NCI-H128 (cell line): Measurements from ENCODE around the gene TRIM7.
"Not testable (repeated sequence)": the region's sequence is repeated elsewhere in the genome, so short reads cannot be mapped to it uniquely, and the experiment has no call there.

ENCODE experiments used
- DNase-seq: peaks from one replicate; lab custom pipeline; 2025; ENCODE audit not compliant: unreplicated experiment; lab: John Stamatoyannopoulos, UW

TRIM7 gene

DNA sequence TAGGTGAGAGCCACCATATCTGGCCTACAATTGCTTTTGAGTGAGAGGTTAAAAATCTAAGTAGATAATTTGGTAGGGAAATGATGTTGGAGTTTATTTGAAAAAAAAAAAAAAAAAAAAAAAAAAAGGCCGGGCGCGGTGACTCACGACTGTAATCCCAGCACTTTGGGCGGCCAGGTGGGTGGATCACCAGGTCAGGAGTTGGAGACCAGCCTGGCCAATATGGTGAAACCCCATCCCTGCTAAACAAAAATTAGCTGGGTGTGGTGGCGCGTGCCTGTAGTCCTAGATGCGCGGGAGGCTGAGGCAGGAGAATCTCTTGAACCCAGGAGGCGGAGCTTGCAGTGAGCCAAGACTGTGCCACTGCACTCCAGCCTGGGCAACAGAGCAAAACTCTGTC, 9.3 kb upstream of the TRIM7 start:
- DNase-seq = not testable (repeated sequence)

DNA sequence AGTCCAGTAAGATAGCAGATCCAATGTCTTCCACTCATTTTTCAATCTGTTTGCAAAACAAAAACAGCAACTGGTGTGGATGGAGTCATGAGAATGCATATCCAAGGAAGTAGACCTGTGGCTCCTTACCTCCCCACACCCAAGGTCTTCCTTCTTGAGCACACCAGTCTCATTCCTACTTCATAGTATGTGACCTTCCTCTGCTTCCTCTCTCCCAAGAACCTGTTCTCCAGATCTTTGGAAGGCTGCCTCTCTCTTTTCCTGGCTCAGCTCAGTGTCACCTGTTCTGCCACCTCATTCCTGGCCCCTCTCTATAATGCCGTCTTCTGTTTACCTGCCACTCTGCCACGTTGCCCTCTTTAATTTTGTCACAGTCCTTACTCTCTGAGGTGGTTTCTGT, 7.9 kb upstream of the TRIM7 start:
- no peak for DNase-seq

DNA sequence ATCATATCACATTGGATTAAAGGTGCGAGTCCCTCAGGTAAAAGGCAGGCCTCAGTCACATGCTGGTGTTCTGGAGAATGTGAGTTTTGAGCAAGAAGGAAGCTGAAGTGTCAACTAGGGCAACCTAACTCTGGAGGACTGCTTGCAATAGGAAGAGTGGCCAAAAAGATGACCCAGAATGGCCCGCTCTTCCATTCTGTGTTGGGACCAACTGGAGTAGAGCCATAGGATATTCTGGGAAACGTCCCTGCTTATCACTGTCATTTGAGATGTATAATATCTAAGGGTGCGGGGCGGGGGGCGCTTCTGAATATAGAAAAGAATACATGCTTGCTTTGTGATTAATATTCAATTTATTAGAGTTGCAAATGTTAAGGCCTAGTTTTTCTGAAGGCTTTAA, 7.1 kb upstream of the TRIM7 start:
- no peak for DNase-seq

DNA sequence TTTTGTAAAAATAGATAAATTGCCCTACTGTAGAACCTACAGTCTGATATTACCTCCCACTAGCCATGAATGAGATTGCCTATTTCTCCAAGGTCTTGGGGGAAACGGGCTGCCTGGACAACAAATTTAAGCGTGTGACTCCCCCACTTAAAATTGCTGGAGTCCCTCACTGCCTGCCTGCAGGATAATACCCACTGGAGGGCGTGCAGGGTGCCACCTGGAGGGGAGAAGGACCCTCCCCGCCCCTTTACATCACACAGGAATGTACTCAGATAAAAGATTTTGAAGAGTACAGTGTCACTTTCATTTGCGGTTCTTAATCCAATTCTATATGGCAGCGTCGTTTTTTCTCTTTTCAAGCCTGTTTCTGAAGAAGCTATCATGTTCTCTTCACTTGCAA, 6.2 kb upstream of the TRIM7 start:
- DNase-seq = no peak

DNA sequence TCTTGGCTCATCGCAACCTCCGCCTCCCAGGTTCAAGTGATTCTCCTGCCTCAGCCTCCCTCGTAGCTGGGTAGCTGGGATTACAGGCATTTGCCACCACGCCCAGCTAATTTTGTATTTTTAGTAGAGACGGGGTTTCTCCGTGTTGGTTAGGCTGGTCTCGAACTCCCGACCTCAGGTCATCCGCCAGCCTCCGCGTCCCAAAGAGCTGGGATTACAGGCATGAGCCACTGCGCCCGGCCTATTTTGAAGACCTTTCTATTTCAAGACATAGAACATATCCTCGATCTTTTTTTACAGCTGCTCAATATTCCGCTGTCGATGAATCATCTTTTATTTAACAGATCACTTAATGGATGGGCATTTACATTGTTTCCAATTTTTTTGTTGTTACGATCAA, 5.7 kb upstream of the TRIM7 start:
- DNase-seq = not testable (repeated sequence)

DNA sequence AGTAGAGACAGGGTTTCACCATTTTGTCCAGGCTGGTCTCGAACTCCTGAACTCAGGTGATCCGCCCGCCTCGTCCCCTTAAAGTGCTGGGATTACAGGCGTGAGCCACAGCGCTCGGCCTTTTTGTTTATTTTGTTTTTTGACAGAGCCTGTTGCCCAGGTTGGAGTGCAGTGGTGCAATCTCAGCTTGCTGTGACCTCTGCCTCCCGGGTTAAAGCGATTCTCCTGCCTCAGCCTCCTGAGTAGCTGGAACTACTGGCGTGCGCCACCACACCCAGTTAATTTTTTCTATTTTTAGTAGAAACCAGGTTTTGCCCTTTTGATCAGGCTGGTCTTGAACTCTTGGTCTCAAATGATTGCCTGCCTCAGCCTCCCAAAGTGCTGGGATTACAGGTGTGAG, 5.2 kb upstream of the TRIM7 start:
- not testable (repeated sequence) for DNase-seq

DNA sequence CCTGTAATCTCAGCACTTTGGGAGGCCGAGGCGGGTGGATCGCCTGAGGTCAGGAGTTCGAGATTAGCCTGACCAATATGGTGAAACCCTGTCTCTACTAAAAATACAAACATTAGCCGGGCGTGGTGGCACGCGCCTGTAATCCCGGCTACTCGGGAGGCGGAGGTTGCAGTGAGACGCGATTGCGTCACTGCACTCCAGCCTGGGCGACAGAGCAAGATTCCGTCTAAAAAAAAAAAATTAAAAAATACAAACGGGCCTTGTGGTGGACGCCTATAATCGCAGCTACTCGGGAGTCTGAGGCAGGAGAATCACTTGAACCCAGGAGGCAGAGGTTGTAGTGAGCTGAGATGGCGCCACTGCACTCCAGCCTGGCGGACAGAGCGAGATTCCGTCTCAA, 4.0 kb upstream of the TRIM7 start:
- not testable (repeated sequence) for DNase-seq

DNA sequence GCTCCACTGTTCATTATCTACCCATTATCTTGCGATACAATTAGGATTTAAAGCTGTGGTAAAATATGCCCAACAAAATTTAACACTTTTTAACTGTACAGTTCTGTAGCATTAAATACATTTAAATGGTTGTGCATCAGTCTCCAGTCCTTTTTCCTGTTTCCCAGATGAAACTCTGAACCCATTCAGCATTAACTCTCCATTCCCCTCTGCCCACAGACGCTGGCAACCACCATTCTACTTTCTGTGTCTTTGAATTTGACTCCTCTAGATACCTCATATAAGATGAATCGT, 2.9 kb upstream of the TRIM7 start:
- DNase-seq = no peak

DNA sequence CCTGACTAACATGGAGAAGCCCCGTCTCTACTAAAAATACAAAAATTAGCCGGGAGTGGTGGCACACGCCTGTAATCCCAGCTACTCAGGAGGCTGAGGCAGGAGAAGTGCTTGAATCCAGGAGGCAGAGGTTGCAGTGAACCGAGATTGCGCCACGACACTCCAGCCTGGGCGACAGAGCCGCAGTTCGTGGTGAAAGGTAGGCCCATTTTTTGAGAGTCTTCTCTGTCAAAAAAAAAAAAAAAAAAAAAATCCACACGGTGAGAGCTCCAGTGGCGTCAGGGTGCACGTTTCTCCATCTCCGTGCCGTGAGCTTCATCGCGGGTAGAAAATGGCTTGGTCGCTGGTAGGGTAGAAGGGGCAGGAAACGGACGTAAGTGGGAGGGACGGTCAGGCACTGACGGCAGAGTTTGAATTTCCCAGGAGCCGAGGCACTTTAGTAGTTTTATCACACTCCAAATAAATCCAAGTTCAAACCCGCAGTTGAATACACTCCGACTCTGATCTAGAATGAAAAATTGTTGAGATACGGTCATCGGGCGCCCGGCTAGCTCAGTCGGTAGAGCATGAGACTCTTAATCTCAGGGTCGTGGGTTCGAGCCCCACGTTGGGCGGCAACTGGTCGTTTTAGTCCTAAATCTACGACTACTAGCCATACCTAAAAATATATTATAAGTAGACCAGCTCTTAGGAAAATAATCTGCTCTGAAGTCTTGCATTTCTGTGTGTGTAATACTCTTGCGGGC, 2.4 kb upstream of the TRIM7 start:
- DNase-seq = no peak

DNA sequence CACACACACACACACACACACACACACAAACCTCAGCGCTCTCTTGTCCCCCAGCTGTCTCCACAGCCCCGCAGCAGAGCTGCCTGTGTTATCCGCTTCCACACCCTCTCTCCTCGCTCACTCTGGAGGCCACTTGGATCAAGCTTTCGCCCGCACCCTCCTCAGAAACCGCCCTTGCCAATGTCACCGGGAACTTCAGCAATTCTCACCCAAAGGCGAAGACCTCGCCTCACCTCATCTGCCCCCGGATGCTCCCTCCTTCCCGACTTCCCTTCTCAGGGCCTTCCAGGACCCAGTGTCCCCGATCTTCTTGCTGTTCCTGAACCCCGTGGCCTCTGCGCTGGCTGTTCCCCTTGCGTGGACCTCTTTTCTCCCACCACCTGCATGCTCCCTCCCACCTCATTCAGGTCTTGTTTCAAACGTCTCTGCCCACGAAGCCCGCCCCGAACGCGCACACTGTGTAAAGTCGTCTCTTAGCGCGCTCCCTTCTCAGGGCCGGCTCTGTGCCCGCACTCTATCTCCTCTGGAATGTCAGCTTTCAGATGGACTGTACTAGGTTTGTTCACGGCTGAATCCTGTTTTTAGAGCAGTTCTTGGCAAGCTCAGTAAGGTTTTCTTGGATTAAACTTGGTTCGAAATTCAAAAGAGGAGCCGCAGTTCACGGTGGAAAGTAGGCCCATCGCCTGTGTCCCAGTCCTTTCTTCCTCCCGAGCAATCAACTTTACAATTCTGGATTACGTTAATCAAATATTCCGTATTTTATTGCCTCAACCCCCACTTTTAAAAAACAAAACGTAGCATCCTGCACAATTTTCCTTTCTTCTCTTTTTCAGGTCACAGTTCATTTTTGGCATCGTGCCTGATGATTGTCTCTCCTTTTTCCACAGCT, 1.0 kb upstream of the TRIM7 start:
- no peak for DNase-seq

DNA sequence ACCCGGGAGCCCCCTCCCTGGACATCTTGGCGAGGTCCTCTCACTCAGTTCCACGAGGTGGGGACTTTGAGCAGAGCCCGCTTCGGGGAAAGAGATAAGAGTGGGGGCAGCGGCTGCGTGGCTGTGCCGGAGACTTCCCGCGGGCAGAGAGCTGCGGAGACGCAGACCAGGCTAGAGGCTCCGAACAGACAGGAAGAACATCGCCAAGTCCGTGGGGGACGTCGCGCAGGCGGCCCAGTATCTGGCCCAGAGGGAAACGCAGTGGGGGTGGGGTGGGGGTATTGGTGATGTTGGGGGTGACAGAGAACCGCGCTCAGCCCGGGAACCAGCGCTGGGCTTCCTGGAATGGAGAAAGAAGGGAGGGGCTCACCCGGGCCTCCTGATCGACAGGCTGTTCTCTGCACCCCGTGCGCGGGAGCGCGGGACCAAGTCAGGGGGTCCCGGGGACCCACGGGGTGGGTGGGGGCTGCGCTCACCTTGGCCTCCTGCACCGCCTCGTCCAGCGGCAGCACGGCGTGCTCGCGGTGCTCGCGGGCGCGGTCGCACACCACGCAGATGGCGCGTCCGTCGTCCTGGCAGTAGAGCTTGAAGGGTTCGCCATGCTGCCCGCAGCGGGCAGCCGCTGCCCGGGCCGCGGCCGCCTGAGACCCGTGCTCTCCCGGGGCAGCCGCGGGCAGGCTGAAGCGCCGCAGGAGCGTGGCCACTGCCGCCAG, 727 bp downstream of the TRIM7 start:
- DNase-seq = no peak

DNA sequence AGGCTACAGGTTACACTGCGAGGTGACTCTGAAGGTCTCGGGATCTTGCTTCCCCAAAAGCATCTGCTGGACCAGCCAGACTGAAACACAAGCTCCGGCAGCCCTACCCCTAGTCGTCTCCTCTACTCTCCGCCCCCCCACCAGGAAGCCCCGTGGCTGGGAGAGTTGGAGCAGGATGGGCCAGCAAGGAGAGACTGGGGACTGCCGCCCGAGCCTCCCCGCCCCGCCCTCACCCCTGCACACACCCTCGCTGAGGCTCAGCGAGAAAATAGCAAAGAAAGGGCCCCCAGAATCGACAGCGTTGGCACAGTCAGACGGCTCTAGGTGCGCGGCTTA, 1.3 kb downstream of the TRIM7 start:
- no peak for DNase-seq

DNA sequence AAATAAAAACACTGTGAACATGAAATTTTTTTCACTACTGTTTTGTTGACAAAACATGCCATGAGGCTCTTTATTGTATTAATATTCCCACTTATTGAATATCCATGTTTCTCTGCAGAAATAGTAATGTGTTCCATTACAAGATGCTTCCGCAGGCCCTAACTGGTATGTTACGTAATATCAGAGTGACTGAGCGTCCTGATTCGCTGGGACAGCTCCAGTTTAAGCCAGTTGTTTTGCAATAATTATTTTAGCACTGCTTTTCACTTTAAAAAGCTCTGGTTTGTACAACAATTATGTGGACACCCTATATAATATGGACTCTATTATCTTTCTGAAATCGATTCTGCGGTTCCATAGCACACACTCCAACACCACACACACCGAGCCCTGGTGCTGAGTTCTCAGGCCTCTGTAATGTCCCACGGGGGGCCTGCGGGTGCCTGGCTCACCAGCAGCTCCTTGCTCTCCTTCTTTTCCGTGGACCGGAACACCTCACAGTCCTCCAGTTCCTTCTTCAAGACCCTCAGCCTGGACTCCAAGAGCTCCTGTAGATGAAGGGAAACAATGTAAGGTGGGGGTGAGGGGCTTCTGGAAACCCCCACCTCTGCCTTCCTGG, 1.8 kb downstream of the TRIM7 start:
- no peak for DNase-seq

DNA sequence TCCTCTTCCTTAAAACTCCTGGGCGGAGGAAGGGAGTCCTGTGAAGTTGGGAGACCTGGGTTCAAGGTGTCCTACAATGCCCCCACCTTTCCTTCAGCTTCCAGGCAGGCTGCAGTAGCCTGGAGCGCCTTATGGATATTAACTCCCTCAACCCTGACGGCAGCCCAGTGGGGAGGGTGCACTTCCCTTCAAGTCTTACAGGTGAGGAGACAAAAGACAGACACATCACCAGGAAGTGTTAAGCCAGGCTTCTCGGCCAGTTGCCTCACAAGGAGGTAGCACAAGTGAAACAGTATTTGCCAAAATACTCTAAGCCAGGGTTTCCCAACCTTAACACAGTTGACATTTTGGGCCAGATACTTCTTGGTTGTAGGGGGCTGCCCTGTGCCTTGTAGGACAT, 4.2 kb downstream of the TRIM7 start:
- DNase-seq = no peak

DNA sequence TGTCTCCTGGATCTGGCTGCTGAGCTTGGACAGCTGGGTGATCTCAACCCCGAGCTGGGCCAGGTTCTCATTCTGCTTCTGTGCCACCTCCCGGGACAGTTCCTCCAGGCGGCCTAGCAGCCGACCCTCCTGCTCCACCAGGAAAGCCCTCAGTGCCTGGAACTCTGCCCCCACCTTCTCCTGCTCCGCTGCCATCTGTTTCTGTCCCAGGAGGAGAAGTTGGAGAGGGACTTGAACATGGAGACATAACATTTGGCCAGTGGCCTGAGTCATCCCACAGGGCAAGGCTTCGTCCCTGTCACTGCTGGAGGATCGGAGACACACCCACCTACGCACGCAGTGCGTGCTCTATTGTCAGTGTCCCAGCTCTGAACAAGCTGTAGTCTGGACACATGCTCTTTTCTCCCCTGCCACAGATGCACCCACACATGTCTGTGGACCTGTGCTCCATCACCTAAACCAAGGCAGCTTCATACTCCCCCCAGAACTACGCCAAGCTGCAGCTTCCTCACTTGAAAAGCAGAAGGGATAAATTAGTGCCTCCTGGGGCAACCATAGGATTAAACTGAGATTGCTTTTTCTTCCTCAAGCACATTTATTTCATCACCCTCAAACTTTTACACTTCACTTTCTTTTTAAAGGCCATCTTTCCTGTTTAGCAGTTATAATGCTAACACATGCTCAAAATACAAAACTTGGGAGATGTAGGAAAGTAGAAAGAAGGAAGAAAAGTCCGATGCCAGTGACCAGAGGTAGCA, 4.9 kb downstream of the TRIM7 start:
- no peak for DNase-seq

DNA sequence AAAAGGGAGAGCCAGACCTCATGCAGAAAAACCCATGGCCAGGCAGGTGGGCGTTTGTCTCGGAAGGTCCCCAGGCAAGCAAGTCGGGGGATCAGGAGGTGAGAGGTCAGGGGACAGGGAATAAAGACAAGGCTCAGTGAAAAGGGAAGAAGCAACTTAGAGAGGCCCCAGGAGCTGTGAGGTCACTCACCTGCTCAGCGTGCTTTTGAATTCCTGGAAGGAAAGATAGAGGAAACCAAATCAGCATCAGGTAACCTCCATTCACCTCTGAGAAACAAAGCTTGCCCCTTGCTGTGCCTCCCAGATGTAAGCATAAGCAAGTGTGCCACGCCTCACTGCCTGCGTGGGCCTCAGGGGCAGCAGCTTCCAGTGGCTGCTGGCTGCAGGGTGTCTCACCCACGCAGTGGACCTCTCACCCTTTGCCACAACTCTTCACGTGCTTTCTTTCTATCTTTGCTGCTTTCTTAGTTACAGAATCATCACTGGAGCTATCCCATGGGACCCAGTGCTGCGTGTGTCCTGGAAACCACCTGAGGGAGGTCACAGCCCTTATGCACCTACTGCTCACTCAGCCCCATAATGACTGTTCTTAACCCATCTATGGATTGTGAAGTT, 6.0 kb downstream of the TRIM7 start:
- no peak for DNase-seq

DNA sequence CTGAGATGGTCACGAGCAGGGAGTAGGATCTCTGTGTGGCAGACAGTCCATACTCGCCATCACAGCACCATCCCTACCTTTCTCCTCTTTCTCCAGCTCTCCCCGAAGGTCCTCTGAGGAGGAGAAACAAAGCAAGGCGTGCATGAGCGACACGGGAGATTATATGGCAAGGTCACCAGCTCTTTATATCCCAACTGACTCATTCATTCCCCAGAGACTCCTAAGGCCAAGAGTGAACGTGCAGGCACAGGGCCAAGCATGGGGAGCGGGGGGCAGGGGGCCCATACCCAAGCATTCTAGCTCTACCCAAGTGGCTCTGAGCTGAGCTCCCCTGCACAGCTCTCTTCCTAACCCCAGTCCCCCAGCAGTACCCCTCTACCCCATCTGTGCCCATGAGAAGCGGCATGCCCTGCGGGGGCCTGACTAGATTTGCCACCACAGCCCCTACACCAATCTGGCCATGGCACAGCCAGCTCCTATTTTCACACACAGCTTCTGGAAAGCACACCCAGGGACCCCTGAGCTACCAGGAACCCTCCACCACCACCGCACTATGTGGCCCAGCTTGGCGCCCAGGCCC, 6.8 kb downstream of the TRIM7 start:
- DNase-seq = no peak

DNA sequence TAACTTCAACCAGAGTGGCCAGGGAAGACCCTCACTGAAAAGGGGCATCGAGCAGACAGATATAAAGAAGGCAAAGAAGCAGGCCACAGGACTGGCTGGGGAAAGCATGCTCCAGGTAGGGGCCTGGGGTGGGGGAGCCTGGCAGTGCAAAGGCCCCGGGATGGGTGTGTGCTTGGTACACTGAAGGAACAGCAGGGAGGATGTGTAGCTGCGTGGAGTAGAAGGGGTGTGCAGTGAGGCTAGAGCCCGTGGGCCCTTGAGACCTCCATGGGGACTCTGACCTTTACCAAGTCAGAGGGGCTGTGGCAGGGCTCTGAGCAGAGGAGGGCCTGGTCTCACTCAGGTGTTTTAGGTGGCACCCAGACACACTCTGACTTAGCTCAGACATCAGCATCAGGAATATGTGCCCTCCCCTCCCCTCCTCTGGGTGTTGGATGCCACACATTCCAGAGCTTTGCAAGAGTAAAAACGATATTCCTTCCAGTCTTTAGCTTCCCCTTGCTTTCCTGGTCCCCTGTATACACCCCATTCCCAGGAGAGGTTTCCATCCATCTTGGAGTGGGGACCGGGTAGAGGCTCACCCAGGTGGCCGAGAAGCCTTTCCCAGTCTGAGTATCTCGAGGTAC, 7.6 kb downstream of the TRIM7 start:
- no peak for DNase-seq

DNA sequence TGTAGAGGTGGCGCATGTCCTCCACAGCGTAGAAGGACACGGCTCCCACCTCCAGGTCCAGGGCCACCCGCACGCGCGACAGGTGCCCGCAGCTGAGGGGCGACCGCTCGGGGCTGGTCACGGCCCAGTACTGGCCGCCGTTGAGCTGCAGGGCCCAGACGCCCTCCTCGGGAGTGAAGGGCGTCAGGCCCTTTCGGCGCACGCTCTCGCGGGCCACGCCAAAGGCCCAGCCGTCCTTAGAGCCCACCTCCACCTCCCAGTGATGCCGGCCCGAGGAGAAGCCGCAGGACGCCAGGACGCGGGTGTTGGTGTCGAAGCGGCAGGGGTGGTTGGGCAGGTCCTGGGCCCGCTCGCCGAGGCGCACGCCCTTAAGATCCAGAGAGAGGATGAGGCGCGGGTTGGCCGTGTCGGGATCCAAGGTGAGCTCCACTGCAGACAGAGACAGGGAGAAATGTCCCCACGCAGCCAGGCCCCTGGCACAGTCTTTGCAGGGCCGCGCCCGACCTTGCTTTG, 9.7 kb downstream of the TRIM7 start:
- no peak for DNase-seq
